Body of pancreas (tissue), 4 donors: ENCODE data around the gene UBA1.

Source experiments
- POLR2A ChIP-seq, 3 donors: fragments of 450-650 bp; IDR thresholded peaks; one replicate each; pipeline ENCODE4 v1.6.1; 2016; ENCODE audit warnings: antibody characterized with exemption in 3 of 3, mild to moderate bottlenecking in 2 of 3
- TF ChIP-seq, protein P1 (sequence below), 7 experiments: fragments of 450-650 bp in 4 of 7; fragments of 200-600 bp in 3 of 7; sonication (generic) in 3 of 7; IDR thresholded peaks; one replicate each; pipeline ENCODE4 v1.5.1; 2016 to 2019; ENCODE audit warnings: antibody characterized with exemption in 7 of 7

DNA sequence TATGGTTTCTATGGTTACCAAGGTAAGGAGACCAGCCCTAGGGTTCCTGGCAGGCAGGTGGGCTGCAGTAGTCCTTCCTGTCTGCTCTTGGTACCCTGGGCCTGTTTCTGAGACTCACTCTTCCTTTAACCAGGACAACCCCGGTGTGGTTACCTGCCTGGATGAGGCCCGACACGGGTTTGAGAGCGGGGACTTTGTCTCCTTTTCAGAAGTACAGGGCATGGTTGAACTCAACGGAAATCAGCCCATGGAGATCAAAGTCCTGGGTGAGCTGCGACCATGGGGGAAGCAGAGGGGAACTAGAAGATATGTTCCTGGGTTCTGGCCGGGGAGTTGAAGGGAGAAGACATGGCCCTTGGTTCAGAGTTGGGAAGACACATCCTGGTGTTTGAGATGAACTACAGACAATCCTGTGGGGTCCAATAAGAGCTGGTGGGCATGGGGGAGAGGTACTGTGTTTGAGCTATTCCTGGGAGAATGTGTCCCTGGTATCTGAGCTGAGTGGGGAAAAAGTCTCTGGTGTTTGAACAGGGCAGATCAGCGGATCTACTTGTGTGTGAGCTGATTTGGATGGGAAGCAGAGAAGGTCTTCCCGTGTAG, 7.8 kb downstream of the UBA1 start:
- TF ChIP-seq, protein P1, sequence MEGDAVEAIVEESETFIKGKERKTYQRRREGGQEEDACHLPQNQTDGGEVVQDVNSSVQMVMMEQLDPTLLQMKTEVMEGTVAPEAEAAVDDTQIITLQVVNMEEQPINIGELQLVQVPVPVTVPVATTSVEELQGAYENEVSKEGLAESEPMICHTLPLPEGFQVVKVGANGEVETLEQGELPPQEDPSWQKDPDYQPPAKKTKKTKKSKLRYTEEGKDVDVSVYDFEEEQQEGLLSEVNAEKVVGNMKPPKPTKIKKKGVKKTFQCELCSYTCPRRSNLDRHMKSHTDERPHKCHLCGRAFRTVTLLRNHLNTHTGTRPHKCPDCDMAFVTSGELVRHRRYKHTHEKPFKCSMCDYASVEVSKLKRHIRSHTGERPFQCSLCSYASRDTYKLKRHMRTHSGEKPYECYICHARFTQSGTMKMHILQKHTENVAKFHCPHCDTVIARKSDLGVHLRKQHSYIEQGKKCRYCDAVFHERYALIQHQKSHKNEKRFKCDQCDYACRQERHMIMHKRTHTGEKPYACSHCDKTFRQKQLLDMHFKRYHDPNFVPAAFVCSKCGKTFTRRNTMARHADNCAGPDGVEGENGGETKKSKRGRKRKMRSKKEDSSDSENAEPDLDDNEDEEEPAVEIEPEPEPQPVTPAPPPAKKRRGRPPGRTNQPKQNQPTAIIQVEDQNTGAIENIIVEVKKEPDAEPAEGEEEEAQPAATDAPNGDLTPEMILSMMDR (IDR thresholded peaks at IDR 0.05) = no peak
- TF ChIP-seq POLR2A (IDR thresholded peaks at IDR 0.05) = no peak
